Stomach (tissue), 4 donors: ENCODE data around the gene MND1.

ENCODE experiments used
- EP300 ChIP-seq: sonication (generic); formaldehyde crosslinking; IDR thresholded peaks from one replicate; pipeline ENCODE4 v1.6.1; 2017; ENCODE audit warnings: antibody characterized with exemption
- POLR2A ChIP-seq, 4 donors: fragments of 450-650 bp; IDR thresholded peaks; one replicate each; pipeline ENCODE4 v1.6.1; 2016; ENCODE audit warnings: antibody characterized with exemption in 4 of 4, control low read depth in 2 of 4, mild to moderate bottlenecking in 1 of 4, moderate library complexity in 1 of 4
- POLR2AphosphoS5 ChIP-seq, 3 donors: sonication (generic); formaldehyde crosslinking; IDR thresholded peaks; one replicate each; pipeline ENCODE4 v1.6.1; 2016; ENCODE audit warnings: antibody characterized with exemption in 3 of 3
- TF ChIP-seq, protein P1 (sequence below), 7 experiments: fragments of 450-650 bp in 4 of 7; fragments of 200-600 bp in 3 of 7; sonication (generic) in 3 of 7; IDR thresholded peaks; one replicate each; pipeline ENCODE4 v1.5.1; 2016 to 2019; ENCODE audit warnings: antibody characterized with exemption in 7 of 7, control low read depth in 2 of 7, mild to moderate bottlenecking in 1 of 7

- TF ChIP-seq, protein P1, sequence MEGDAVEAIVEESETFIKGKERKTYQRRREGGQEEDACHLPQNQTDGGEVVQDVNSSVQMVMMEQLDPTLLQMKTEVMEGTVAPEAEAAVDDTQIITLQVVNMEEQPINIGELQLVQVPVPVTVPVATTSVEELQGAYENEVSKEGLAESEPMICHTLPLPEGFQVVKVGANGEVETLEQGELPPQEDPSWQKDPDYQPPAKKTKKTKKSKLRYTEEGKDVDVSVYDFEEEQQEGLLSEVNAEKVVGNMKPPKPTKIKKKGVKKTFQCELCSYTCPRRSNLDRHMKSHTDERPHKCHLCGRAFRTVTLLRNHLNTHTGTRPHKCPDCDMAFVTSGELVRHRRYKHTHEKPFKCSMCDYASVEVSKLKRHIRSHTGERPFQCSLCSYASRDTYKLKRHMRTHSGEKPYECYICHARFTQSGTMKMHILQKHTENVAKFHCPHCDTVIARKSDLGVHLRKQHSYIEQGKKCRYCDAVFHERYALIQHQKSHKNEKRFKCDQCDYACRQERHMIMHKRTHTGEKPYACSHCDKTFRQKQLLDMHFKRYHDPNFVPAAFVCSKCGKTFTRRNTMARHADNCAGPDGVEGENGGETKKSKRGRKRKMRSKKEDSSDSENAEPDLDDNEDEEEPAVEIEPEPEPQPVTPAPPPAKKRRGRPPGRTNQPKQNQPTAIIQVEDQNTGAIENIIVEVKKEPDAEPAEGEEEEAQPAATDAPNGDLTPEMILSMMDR (IDR thresholded peaks at IDR 0.05), result no peak
- peak in 1 of 3 donors; percentile 57 for TF ChIP-seq POLR2AphosphoS5 (IDR thresholded peaks at IDR 0.05)
- TF ChIP-seq POLR2A (IDR thresholded peaks at IDR 0.05), result no peak
- no peak for TF ChIP-seq EP300
Measured at GRCh38 chr4:153326513-153326912, 18.0 kb upstream of the MND1 start.
